ENCODE data around the gene CTNNA1.

The CTNNA1 gene

DNA sequence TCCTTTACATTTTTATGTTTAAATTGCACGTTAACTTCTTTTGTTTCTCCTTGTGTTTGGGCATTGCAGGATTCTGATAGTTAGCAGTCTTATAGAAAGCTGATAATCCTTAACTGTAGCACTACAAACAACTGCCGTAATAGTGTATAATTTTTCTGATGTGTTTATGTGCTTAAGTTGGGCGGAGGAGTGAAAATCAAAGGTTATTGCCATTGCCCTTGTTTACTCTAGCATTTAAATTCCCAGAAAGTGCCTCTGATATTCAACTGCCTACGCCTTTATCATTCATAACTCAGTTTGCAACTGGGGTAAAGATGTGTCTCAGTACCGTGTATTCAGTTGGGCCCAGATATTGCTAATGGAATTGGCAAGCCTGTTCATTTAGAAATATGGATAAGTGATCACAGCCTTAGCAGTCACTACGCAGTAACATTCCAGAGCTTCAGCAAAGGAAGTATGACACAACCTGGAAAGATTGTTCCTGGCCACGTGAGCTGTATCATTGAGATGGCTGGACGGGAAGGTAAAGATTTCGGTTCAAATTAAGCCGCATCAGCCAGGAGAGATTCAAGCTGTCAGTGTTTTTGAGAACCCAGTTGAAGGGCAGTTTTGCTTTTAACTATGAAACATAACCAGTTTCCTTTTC is 150.0 kb downstream of the CTNNA1 start:
- DNase-seq (ENCODE audit: low read depth) = peak; percentile 70
- no peak overlapping the region for H3K4me3 ChIP-seq (ENCODE audit: low read length)
- TF ChIP-seq, protein P1, sequence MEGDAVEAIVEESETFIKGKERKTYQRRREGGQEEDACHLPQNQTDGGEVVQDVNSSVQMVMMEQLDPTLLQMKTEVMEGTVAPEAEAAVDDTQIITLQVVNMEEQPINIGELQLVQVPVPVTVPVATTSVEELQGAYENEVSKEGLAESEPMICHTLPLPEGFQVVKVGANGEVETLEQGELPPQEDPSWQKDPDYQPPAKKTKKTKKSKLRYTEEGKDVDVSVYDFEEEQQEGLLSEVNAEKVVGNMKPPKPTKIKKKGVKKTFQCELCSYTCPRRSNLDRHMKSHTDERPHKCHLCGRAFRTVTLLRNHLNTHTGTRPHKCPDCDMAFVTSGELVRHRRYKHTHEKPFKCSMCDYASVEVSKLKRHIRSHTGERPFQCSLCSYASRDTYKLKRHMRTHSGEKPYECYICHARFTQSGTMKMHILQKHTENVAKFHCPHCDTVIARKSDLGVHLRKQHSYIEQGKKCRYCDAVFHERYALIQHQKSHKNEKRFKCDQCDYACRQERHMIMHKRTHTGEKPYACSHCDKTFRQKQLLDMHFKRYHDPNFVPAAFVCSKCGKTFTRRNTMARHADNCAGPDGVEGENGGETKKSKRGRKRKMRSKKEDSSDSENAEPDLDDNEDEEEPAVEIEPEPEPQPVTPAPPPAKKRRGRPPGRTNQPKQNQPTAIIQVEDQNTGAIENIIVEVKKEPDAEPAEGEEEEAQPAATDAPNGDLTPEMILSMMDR (IDR thresholded peaks at IDR 0.05; ENCODE audit: insufficient read depth, low read depth, low read length, missing control alignments) = no peak

DNA sequence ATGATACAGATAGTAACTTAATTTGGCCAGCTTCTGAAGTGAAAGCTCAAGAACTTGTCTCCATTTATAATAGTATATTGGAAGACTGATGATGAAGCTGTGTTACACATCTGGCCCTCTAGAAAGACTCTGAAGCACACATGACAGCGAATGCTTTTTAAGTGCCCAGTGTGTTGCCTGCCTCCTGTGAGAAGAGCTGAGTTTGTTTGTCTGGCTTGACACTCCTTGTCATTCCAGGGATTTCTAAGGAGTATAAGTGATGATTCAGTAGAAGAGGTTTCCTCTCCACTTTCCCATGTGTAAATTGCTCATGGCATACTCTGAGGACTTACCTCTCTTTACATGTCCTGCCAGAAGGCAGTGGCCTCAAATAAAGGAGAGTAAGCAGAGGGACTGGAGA is 152.3 kb downstream of the CTNNA1 start:
- TF ChIP-seq, protein P1 (IDR thresholded peaks at IDR 0.05; ENCODE audit: insufficient read depth, low read depth, low read length, missing control alignments) = no peak
- peak; percentile 78 for DNase-seq (ENCODE audit: low read depth)
- H3K4me3 ChIP-seq (ENCODE audit: low read length) = no peak overlapping the region

DNA sequence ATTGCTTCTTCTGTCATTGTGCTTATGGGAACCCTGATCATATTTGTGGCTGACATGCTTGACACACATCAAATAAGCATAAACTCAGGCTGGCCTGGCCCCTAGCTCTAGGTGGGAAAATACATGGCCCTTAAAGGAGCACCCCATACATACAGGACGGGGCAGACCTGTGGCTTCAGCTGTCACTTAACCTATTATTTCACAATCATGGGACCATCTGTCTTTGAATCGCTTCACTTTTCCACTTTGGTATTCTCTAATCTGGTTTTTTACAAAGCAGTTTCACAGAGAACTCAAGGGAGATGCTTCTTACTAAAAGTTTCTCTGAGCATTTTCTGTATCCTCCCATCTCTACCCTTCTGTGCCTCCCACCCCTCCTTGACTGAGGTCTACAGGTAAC is 156.5 kb downstream of the CTNNA1 start:
- no peak for DNase-seq (ENCODE audit: low read depth)
- no peak overlapping the region for H3K4me3 ChIP-seq (ENCODE audit: low read length)
- TF ChIP-seq, protein P1 (IDR thresholded peaks at IDR 0.05; ENCODE audit: insufficient read depth, low read depth, low read length, missing control alignments) = no peak

DNA sequence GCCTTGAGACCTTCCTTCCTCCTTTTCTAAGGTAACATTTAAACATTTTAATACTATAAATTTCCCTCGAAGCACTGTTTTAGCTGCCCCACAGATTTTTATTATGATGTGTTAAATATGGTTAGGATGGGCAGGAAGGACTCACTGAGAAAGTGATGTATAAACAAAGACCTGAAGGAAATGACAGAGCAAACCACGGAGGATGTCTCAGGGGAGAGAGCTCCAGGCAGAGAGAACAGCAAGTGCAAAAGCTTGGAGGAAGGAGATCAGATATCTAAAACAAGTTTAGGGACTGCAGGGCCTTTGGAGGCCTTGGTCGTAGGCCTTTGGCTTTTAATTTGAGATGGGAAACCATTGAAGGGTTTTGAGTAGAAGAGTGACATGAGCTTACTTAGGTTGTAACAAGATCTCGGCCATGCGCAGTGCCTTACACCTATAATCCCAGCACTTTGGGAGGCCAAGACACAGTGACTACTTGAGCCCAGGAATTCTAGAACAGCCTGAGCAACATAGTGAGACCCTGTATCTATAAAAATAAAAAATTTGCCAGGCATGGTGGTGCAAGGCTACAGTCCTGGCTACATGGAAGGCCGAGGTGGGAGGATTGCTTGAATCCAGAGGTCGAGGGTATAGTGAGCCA is 157.4 kb downstream of the CTNNA1 start:
- no peak for DNase-seq (ENCODE audit: low read depth)

DNA sequence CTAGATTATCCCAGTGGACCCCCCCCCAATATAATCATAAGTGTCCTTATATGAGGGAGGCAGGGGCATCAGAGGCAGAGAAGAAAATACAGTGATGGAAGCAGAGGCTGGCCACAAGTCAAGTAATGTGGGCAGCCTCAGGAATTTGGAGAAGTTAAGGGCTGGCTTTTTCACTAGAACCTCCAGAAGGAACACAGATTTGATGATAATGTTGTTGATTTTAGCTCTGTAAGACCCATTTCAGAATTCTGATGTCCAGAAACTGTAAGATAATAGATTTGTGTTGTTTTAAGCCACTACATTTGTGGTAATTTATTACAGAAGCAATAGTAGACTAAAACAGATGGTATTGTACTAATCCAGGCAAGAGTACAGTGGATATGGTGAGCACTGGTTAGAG is 158.2 kb downstream of the CTNNA1 start:
- H3K4me3 ChIP-seq (ENCODE audit: low read length) = no peak overlapping the region
- no peak for DNase-seq (ENCODE audit: low read depth)
- TF ChIP-seq, protein P1 (IDR thresholded peaks at IDR 0.05; ENCODE audit: insufficient read depth, low read depth, low read length, missing control alignments) = no peak

More for the DNA sequence above, 157.4 kb downstream of the CTNNA1 start:
- TF ChIP-seq, protein P1 (IDR thresholded peaks at IDR 0.05; ENCODE audit: insufficient read depth, low read depth, low read length, missing control alignments) = no peak
- no peak overlapping the region for H3K4me3 ChIP-seq (ENCODE audit: low read length)

DNA sequence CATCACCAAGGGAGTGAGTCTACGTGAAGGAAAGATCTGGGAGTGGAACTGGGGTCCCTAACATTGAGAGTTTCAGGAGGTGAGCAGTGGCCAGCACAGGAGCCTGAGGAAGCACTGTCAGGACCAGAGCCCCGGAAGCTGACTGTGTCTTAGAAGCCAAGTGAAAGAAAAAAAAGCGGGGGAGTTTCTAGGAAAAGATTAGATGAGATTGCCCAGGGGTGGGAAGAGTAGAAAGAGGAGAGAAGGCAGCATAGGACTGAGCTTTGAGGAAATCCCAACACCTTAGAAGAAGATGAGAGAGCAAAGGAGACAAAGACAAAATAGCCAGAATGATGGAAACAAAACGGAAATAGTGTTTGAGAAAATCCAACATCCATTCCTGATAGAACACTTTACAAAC is 158.9 kb downstream of the CTNNA1 start:
- H3K4me3 ChIP-seq (ENCODE audit: low read length) = no peak overlapping the region
- TF ChIP-seq, protein P1 (IDR thresholded peaks at IDR 0.05; ENCODE audit: insufficient read depth, low read depth, low read length, missing control alignments) = no peak
- no peak for DNase-seq (ENCODE audit: low read depth)

DNA sequence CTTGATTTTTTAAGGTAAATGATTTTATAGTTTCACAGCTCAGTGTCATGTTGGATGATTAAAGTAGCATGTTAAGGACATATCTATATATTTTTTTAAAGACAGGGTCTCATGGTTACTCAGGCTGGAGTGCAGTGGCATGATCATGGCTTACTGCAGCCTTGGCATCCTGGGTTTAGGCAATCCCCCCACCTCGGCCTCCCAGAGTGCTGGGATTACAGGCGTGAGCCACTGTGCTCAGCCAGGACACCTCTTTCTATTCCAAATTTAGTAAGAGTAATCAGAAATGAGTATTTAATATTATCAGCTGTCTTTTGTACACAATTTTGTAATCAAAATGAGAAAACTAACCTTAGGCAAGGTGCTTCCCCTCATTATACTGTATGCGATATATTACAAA is 160.5 kb downstream of the CTNNA1 start:
- no peak for DNase-seq (ENCODE audit: low read depth)
- TF ChIP-seq, protein P1 (IDR thresholded peaks at IDR 0.05; ENCODE audit: insufficient read depth, low read depth, low read length, missing control alignments) = no peak

More for the DNA sequence above, 160.5 kb downstream of the CTNNA1 start:
- H3K4me3 ChIP-seq (ENCODE audit: low read length) = no peak overlapping the region

Measured in epithelial cell of esophagus (primary cell).